Neural progenitor cell (in vitro differentiated cells): Measurements from ENCODE around the gene NOS3. TPM values are rescaled to one million over a fixed set of nuclear protein-coding genes. Genes with fewer than 3 reads are reported as not detected.

Source experiments
- DNase-seq: peaks from one replicate; pipeline ENCODE4 v3.0.0-alpha.2; 2016; ENCODE audit warnings: low spot score
- H2AFZ ChIP-seq: fragments of 200-600 bp; sonication (generic); replicated peaks from 2 replicates; pipeline ENCODE4 v1.6.1; 2016; ENCODE audit warnings: antibody characterized with exemption
- H3F3A ChIP-seq: fragments of 200-600 bp; sonication (generic); 2 replicates; pipeline ENCODE4 v1.6.1; 2016; ENCODE audit warnings: antibody characterized with exemption, low read depth
- H3K27ac ChIP-seq: fragments of 200-600 bp; sonication (generic); 2 replicates; pipeline ENCODE4 v1.5.1; 2016; ENCODE audit warnings: mild to moderate bottlenecking
- H3K27me3 ChIP-seq: fragments of 200-600 bp; sonication (generic); 2 replicates; pipeline ENCODE4 v1.6.1; 2016; ENCODE audit warnings: mild to moderate bottlenecking, moderate library complexity
- H3K36me3 ChIP-seq: fragments of 200-600 bp; sonication (generic); 2 replicates; pipeline ENCODE4 v1.5.1; 2016
- H3K4me1 ChIP-seq: fragments of 200-600 bp; sonication (generic); 2 replicates; pipeline ENCODE4 v1.6.1; 2016; ENCODE audit warnings: mixed run types
- H3K4me2 ChIP-seq: fragments of 200-600 bp; sonication (generic); 2 replicates; pipeline ENCODE4 v1.6.1; 2016
- H3K4me3 ChIP-seq: fragments of 200-600 bp; sonication (generic); 2 replicates; pipeline ENCODE4 v1.5.1; 2016
- H3K79me2 ChIP-seq: fragments of 200-600 bp; sonication (generic); 2 replicates; pipeline ENCODE4 v1.6.1; 2016; ENCODE audit warnings: low read depth
- H3K9ac ChIP-seq: fragments of 200-600 bp; sonication (generic); 2 replicates; pipeline ENCODE4 v1.6.1; 2016
- H3K9me3 ChIP-seq: fragments of 200-600 bp; sonication (generic); 2 replicates; pipeline ENCODE4 v1.5.1; 2016; ENCODE audit warnings: low read depth
- H4K20me1 ChIP-seq: fragments of 200-600 bp; sonication (generic); 2 replicates; pipeline ENCODE4 v1.6.1; 2016; ENCODE audit warnings: low read depth
- H3K27ac Mint-ChIP-seq: 3 replicates; pipeline ENCODE4 v1.8.0; 2021; ENCODE audit warnings: mixed read lengths
- H3K27me3 Mint-ChIP-seq: 2 replicates; pipeline ENCODE4 v1.8.0; 2022; ENCODE audit warnings: low read depth, mild to moderate bottlenecking, inconsistent platforms, moderate library complexity, mixed read lengths; ENCODE audit not compliant: insufficient read depth
- H3K36me3 Mint-ChIP-seq: 3 replicates; pipeline ENCODE4 v1.8.0; 2021; ENCODE audit warnings: mixed read lengths
- H3K4me1 Mint-ChIP-seq: 3 replicates; pipeline ENCODE4 v1.8.0; 2021; ENCODE audit warnings: mixed read lengths
- H3K4me3 Mint-ChIP-seq: 3 replicates; pipeline ENCODE4 v1.8.0; 2021; ENCODE audit warnings: mild to moderate bottlenecking, moderate library complexity, mixed read lengths
- H3K9me3 Mint-ChIP-seq: 3 replicates; pipeline ENCODE4 v1.8.0; 2020; ENCODE audit warnings: mixed read lengths
- CTCF ChIP-seq: fragments of 200-600 bp; sonication (generic); IDR thresholded peaks from 2 replicates; pipeline ENCODE4 v1.5.1; 2017; ENCODE audit warnings: antibody characterized with exemption, mild to moderate bottlenecking
- EZH2 ChIP-seq: fragments of 200-600 bp; sonication (generic); IDR thresholded peaks from 2 replicates; pipeline ENCODE4 v1.6.1; 2017; ENCODE audit warnings: antibody characterized with exemption, mild to moderate bottlenecking, moderate library complexity
- EZH2phosphoT487 ChIP-seq: fragments of 200-600 bp; sonication (generic); IDR thresholded peaks from 2 replicates; pipeline ENCODE4 v1.6.1; 2017; ENCODE audit warnings: antibody characterized with exemption
- total RNA-seq: library from RNA; depleted of rRNA; stranded (reverse); fragments of >200 nt; gene quantifications from 2 replicates; pipeline ENCODE4 v1.2.3, GENCODE V29; 2015; ENCODE audit warnings: low replicate concordance

Gene NOS3
- total RNA-seq, 1 donor from 2014 or later, result 1.3 TPM

GRCh38 chr7:150945171-150945852 is 45.5 kb upstream of the NOS3 start:
- Histone ChIP-seq H3K36me3 (no peaks in the 10 kb centered on the region), H3K27me3 (no peaks in the 10 kb centered on the region), H2AFZ (no peak overlapping the region), H3K4me2 (no peak overlapping the region), H3K9me3 (no peaks in the 10 kb centered on the region), H3K4me3 (no peak overlapping the region), H3K27ac (no peak overlapping the region), H3K79me2 (no peaks in the 10 kb centered on the region), H3K4me1 (peaks cover 27% of the 10 kb centered on the region), H4K20me1 (no peaks in the 10 kb centered on the region), H3K9ac (no peak overlapping the region), H3F3A (no peaks in the 10 kb centered on the region)
- no peak for DNase-seq
- peaks cover 4% of the 10 kb centered on the region for H3K27me3 Mint-ChIP-seq
- H3K36me3 Mint-ChIP-seq, result no peaks in the 10 kb centered on the region
- H3K9me3 Mint-ChIP-seq, result no peaks in the 10 kb centered on the region
- H3K4me3 Mint-ChIP-seq, result no peak overlapping the region
- H3K4me1 Mint-ChIP-seq, result peaks cover 33% of the 10 kb centered on the region
- TF ChIP-seq EZH2phosphoT487 (no peak), CTCF (no peak), EZH2 (no peak)
- H3K27ac Mint-ChIP-seq, result peak overlapping the region; percentile 89

GRCh38 chr7:150945853-150946420 is 44.9 kb upstream of the NOS3 start:
- H3K4me1 Mint-ChIP-seq, result peaks cover 33% of the 10 kb centered on the region

GRCh38 chr7:150946421-150947240 is 44.2 kb upstream of the NOS3 start:
- Histone ChIP-seq H3K79me2 (no peaks in the 10 kb centered on the region), H3K9ac (no peak overlapping the region), H3K9me3 (no peaks in the 10 kb centered on the region), H3K4me2 (peak overlapping the region; percentile 64), H3K4me1 (peaks cover 27% of the 10 kb centered on the region), H3F3A (no peaks in the 10 kb centered on the region), H3K4me3 (no peak overlapping the region), H3K27me3 (no peaks in the 10 kb centered on the region), H2AFZ (no peak overlapping the region), H3K27ac (no peak overlapping the region), H3K36me3 (no peaks in the 10 kb centered on the region), H4K20me1 (no peaks in the 10 kb centered on the region)
- Mint-ChIP-seq H3K4me1 (peaks cover 31% of the 10 kb centered on the region), H3K27me3 (peaks cover 4% of the 10 kb centered on the region), H3K9me3 (no peaks in the 10 kb centered on the region), H3K36me3 (no peaks in the 10 kb centered on the region), H3K4me3 (no peak overlapping the region), H3K27ac (no peak overlapping the region)
- no peak for DNase-seq
- TF ChIP-seq CTCF (no peak), EZH2 (no peak), EZH2phosphoT487 (no peak)

More at GRCh38 chr7:150945853-150946420, 44.9 kb upstream of the NOS3 start:
- H3K4me2 ChIP-seq, result no peak overlapping the region
- Mint-ChIP-seq H3K36me3 (no peaks in the 10 kb centered on the region), H3K4me3 (no peak overlapping the region), H3K9me3 (no peaks in the 10 kb centered on the region), H3K27me3 (peaks cover 4% of the 10 kb centered on the region), H3K27ac (peak overlapping the region; percentile 89)
- TF ChIP-seq CTCF (no peak), EZH2 (no peak), EZH2phosphoT487 (no peak)
- peaks cover 27% of the 10 kb centered on the region for H3K4me1 ChIP-seq
- no peak overlapping the region for H2AFZ ChIP-seq
- no peak for DNase-seq
- no peak overlapping the region for H3K4me3 ChIP-seq
- no peaks in the 10 kb centered on the region for H4K20me1 ChIP-seq
- H3K27ac ChIP-seq, result no peak overlapping the region
- H3K9me3 ChIP-seq, result no peaks in the 10 kb centered on the region
- no peaks in the 10 kb centered on the region for H3K36me3 ChIP-seq
- no peaks in the 10 kb centered on the region for H3K79me2 ChIP-seq
- H3K9ac ChIP-seq, result no peak overlapping the region
- H3F3A ChIP-seq, result no peaks in the 10 kb centered on the region
- no peaks in the 10 kb centered on the region for H3K27me3 ChIP-seq
